Common myeloid progenitor, CD34-positive (primary cell): ENCODE measurements around the gene ZNF787.

Experiments
- CTCF ChIA-PET: fragments of 350-600 bp; sonication (Branson Sonifier 250); formaldehyde crosslinking; loops from one replicate; lab custom pipeline; 2021; ENCODE audit warnings: antibody characterized with exemption; lab: Charles Lee
- POLR2A ChIA-PET: fragments of 350-600 bp; sonication (Branson Sonifier 250); formaldehyde crosslinking; loops from one replicate; lab custom pipeline; 2021; ENCODE audit warnings: antibody characterized with exemption; lab: Charles Lee
- DNase-seq, 3 donors: peaks; one replicate each; pipeline versions ENCODE4 v3.0.0 to v3.0.0-alpha.2; 2013
- H3K27ac ChIP-seq, 2 experiments: 1 replicate in 1 of 2; 2 replicates in 1 of 2; pipeline ENCODE4 v1.7.0; 2013; ENCODE audit warnings: inconsistent platforms in 2 of 2, low read length in 2 of 2, mild to moderate bottlenecking in 2 of 2, low read depth in 1 of 2, moderate library complexity in 1 of 2; ENCODE audit not compliant: severe bottlenecking in 2 of 2, insufficient read depth in 1 of 2, poor library complexity in 1 of 2
- H3K27me3 ChIP-seq, 5 experiments: replicated peaks in 2 of 5; 1 replicate in 3 of 5; 2 replicates in 2 of 5; pipeline versions ENCODE4 v1.6.1 to v1.7.0; 2013; ENCODE audit warnings: low read length in 4 of 5, mild to moderate bottlenecking in 2 of 5, moderate library complexity in 2 of 5, inconsistent platforms in 1 of 5; ENCODE audit not compliant: insufficient read depth in 5 of 5, control insufficient read depth in 4 of 5
- H3K36me3 ChIP-seq, 4 experiments: 1 replicate in 2 of 4; 2 replicates in 2 of 4; pipeline versions ENCODE4 v1.6.1 to v1.7.0; 2013; ENCODE audit warnings: low read length in 3 of 4, control low read depth in 1 of 4, mild to moderate bottlenecking in 1 of 4; ENCODE audit not compliant: control insufficient read depth in 4 of 4, insufficient read depth in 4 of 4
- H3K4me1 ChIP-seq, 4 experiments: 1 replicate in 3 of 4; 2 replicates in 1 of 4; pipeline versions ENCODE4 v1.6.1 to v1.7.1; 2013; ENCODE audit warnings: low read length in 3 of 4, mild to moderate bottlenecking in 3 of 4, control low read depth in 1 of 4, inconsistent platforms in 1 of 4, moderate library complexity in 1 of 4; ENCODE audit not compliant: control insufficient read depth in 4 of 4, insufficient read depth in 4 of 4; ENCODE audit errors: control extremely low read depth in 1 of 4
- H3K4me3 ChIP-seq, 7 experiments: 1 replicate in 4 of 7; 2 replicates in 3 of 7; pipeline versions ENCODE4 v1.5.1 to v1.7.0; 2013; ENCODE audit warnings: mild to moderate bottlenecking in 7 of 7, low read length in 6 of 7, moderate library complexity in 6 of 7, inconsistent platforms in 2 of 7, low read depth in 2 of 7, control low read depth in 1 of 7; ENCODE audit not compliant: insufficient read depth in 4 of 7, control insufficient read depth in 1 of 7; ENCODE audit errors: extremely low read depth in 1 of 7
- H3K9me3 ChIP-seq, 5 experiments: 1 replicate in 4 of 5; 2 replicates in 1 of 5; pipeline versions ENCODE4 v1.6.1 to v1.7.1; 2013; ENCODE audit warnings: low read length in 4 of 5, mild to moderate bottlenecking in 2 of 5, inconsistent platforms in 1 of 5, low read depth in 1 of 5, moderate library complexity in 1 of 5; ENCODE audit not compliant: control insufficient read depth in 4 of 5, insufficient read depth in 2 of 5; ENCODE audit errors: control extremely low read depth in 1 of 5
- WGBS: methylation state at CpG from one replicate; pipeline ENCODE4 v1.1.5; 2013; ENCODE audit not compliant: insufficient coverage; 5-methylcytosine and 5-hydroxymethylcytosine counted together

Gene ZNF787

DNA sequence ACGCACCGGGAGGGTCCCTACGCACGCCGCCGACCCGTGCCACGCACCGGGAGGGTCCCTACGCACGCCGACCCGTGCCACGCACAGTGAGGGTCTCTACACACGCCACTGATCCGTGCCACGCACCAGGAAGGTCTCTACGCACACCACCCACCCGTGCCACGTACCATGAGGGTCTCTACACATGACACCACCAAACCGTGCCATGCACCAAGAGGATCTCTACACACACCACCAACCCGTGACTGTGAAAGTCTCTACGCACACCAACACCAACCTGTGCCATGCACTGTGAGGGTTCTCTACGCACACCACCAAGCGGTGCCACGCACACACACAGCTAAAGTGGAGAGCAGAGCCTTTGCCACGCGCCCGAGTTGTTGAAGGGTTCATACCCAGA, 16.7 kb downstream of the ZNF787 start:
- Histone ChIP-seq H3K4me3 (no peak overlapping the region), H3K36me3 (peaks cover 0 to 53% (median 14%) of the 10 kb centered on the region in 4 experiments), H3K9me3 (no peaks in the 10 kb centered on the region), H3K27ac (peak overlapping the region in 1 of 2 experiments; percentile 14), H3K27me3 (no peaks in the 10 kb centered on the region), H3K4me1 (peaks cover 6 to 79% (median 72%) of the 10 kb centered on the region in 4 experiments)
- no peak for DNase-seq
- ChIA-PET CTCF (interaction anchor here (1.1 to 2.6 kb wide), 5 partner anchors 14 to 229 kb away, joined by 3 to 16 read pairs (median 7); no protein-coding TSS in a partner anchor), POLR2A (no interaction called here)
- 91% methylated on average over 28 of the region's 29 CpGs for WGBS

DNA sequence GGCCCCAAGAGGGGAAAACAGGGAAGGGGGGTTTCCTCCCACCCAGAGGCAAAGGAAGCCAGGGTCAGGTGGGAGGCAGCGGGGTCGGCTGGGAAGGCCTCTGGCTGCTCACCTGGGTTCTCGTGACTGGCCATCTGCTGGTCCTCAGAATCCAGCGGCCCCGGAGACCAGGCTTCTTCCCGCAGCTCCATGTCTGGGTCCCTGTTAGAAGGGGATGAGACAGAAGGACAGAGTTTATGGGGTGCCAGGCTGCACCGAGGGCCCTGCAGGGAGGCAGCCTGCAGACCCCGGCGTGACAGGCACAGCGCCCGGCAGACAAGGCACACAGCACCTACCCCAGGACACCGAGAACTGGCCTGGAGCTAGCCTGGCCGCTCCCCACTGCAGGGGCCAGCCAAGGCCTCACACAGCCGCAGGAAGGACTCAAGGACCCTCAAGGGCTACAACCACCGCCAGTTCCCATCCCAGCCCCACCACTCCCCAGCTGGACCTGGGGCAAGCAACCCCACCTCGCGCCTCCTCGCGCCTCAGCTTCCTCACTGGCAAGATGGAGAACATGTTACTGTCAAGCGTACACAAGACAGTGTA, 18.0 kb downstream of the ZNF787 start:
- ChIA-PET POLR2A (interaction anchor here (0.8 kb wide), 1 partner anchor 15 kb away, joined by 3 read pairs; no protein-coding TSS in a partner anchor), CTCF (interaction anchor here (1.0 kb wide), 1 partner anchor 12 kb away, joined by 4 read pairs; no protein-coding TSS in a partner anchor)
- peak overlapping the region in 3 of 7 experiments; percentile 24 to 39 (median 36) for H3K4me3 ChIP-seq
- no peaks in the 10 kb centered on the region for H3K9me3 ChIP-seq
- no peaks in the 10 kb centered on the region for H3K27me3 ChIP-seq
- H3K36me3 ChIP-seq: peaks cover 3 to 59% (median 24%) of the 10 kb centered on the region in 4 experiments
- DNase-seq: peak in 2 of 3 donors; percentile 46 to 55
- H3K27ac ChIP-seq: peak overlapping the region in 1 of 2 experiments; percentile 49
- 54% methylated on average over 16 of the region's 20 CpGs for WGBS
- H3K4me1 ChIP-seq: peaks cover 5 to 66% (median 59%) of the 10 kb centered on the region in 4 experiments

DNA sequence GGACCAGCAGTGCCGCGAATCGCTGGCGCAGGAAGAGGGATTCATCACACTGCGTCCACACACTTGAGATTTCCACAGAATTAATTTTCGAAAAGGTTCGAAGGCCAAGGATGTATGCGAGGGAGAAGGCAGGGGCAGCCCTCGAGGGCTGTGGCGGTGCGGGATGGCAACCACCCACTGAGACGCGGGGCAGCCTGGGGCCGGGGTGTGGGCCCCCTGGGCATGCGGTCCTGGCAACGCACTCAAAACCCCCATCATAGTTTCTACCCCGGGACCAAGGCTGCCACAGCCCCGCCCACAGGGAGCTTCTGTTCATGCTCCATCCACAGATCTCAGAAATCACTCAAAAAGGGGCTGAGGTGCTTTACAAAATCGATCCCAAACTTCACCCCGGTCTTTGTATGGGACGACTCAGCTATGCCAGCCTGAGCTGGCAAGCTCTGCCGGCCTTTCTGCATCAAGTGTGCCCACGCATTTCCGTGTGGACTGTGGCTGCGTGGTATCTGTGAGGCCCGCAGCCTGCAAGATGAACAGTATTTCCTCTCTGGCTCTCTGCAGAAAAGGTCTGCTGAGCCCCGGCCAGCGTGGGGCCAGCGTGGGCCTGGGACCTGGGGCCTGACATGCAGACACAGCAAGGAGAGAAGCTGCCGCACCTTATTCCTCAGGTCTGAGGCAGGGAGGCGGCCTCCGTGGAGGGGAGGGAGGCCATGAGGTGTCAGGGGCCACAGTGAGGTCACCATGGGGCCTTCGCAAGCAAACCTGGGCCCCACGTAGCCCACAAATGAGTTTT, 19.2 kb downstream of the ZNF787 start:
- Histone ChIP-seq H3K36me3 (peaks cover 3 to 67% (median 31%) of the 10 kb centered on the region in 4 experiments), H3K27me3 (no peaks in the 10 kb centered on the region), H3K4me3 (peak overlapping the region in 2 of 7 experiments; percentile 19 to 24), H3K4me1 (peaks cover 1 to 54% (median 47%) of the 10 kb centered on the region in 4 experiments), H3K27ac (peak overlapping the region in 1 of 2 experiments; percentile 14), H3K9me3 (no peaks in the 10 kb centered on the region)
- ChIA-PET CTCF (interaction anchor here (1.5 kb wide), 1 partner anchor 12 kb away, joined by 4 read pairs; no protein-coding TSS in a partner anchor), POLR2A (no interaction called here)
- 63% methylated on average over 29 of the region's 34 CpGs for WGBS
- no peak for DNase-seq

DNA sequence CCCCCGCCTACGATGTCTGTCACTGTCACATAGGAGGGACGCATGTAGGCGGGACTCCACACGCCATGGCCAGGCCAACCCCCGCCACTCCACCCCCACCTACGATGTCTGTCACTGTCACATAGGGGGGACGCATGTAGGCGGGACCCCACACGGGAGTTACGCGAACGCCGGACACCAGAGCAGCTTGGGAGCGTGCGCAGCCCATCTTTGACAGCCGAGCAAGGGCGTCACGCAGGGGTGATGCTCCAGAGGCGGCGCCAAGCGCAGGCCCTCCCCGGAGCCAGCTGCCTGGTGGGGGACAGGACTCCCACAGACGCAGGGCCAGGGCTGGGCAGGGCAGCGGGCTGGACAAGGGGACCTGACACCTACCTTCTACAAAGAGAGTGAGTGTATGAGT, 20.0 kb downstream of the ZNF787 start:
- ChIA-PET CTCF (interaction anchor here (1.5 kb wide), 1 partner anchor 11 kb away, joined by 4 read pairs; no protein-coding TSS in a partner anchor), POLR2A (interaction anchor here (0.5 kb wide), 1 partner anchor 56 kb away, joined by 5 read pairs; no protein-coding TSS in a partner anchor)
- 88% methylated on average over 24 of the region's 25 CpGs for WGBS
- Histone ChIP-seq H3K27me3 (no peaks in the 10 kb centered on the region), H3K36me3 (peaks cover 3 to 62% (median 33%) of the 10 kb centered on the region in 4 experiments), H3K4me3 (no peak overlapping the region), H3K9me3 (no peaks in the 10 kb centered on the region), H3K27ac (no peak overlapping the region), H3K4me1 (peaks cover 0 to 46% (median 39%) of the 10 kb centered on the region in 4 experiments)
- DNase-seq: no peak

DNA sequence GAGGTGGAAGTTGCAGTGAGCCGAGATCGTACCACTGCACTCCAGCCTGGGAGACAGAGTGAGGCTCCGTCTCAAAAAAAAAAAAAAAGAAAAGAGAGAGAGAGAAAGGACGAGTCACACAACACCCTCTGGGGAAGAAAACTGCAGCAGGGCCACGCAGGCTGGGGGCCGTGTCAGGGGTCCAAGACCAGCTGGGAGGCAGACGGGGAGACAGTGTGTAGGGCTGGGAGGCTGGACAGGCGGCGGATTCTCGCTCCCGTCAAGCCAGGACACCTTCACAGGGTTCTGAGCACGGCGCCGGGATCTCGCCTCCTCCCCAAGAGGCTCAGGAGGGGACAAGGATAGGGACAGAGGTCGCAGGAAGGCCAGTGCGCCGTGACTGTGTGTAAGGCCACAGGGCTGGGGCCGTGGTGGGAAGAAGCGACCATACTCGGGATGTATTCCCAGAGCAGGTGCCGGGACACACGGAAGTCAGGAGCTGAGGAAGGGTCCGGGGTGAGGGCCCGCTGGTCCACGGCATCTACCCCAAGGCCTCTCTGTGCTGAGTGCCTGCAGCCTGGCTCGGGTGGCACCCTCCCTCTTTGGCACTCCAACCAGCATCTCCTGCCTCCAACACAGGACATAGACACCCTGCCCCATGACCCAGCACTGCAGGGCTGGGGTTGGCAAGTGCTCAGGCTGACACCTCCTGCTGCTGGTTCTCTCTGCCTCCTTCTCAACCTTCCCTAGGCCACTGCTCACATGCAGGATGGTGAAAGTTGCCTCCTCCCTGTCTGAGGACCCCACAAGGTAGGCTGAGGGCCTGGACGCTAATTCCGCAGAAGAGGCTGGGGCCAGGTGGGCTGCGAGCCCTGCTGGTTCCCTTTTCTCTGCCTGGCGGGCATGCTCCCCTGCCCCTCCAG, 21.2 kb downstream of the ZNF787 start:
- H3K4me3 ChIP-seq: no peak overlapping the region
- H3K27ac ChIP-seq: no peak overlapping the region
- peaks cover 3 to 72% (median 40%) of the 10 kb centered on the region in 4 experiments for H3K36me3 ChIP-seq
- DNase-seq: no peak
- WGBS: 99% methylated on average over 22 of the region's 31 CpGs
- H3K4me1 ChIP-seq: peaks cover 0 to 34% (median 27%) of the 10 kb centered on the region in 4 experiments
- H3K27me3 ChIP-seq: no peaks in the 10 kb centered on the region
- ChIA-PET POLR2A (no interaction called here), CTCF (interaction anchor here (0.8 to 1.5 kb wide), 2 partner anchors 10 to 19 kb away, joined by 3 to 6 read pairs; no protein-coding TSS in a partner anchor)
- H3K9me3 ChIP-seq: peaks cover 0 to 2% (median 0%) of the 10 kb centered on the region in 5 experiments

DNA sequence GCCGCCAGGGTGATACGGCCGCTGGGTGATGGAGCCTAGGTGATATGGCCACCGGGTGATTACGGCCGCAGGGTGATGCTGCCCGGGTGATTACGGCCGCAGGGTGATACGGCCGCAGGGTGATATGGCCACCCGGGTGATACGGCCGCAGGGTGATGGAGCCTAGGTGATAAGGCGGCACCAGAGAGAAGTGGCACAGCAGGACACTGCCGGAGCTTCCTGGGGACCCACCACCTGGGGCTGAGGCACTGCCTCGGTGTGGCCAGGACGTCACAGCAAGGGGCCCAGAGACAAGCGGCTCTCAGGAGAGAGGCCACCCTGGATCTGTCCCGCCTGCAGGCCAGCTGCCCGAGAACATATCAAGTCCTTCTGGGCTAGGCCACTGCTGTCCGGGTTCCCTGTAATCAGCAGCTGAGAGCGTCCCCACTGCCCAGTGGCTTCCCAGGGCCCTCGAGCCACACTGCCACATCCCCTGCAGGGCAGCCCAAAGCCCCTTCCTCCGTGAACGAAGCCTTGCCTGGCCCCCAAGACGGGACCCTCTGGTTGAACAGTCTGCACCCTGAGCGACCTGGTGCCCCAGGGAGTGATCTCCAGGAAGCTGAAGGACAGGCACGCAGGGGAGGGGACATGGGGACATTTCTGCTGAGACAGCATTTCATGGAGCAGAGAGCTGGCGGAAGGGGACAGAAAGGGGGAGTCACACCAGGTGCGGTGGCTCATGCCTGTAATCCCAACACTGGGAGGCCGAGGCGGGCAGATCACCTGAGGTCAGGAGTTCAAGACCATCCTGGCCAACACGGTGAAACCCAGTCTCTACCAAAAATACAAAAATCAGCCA, 22.1 kb downstream of the ZNF787 start:
- Histone ChIP-seq H3K27ac (no peak overlapping the region), H3K4me3 (no peak overlapping the region), H3K9me3 (peaks cover 0 to 2% (median 0%) of the 10 kb centered on the region in 5 experiments), H3K36me3 (peaks cover 3 to 70% (median 43%) of the 10 kb centered on the region in 4 experiments), H3K4me1 (peaks cover 0 to 27% (median 22%) of the 10 kb centered on the region in 4 experiments), H3K27me3 (no peaks in the 10 kb centered on the region)
- POLR2A ChIA-PET: no interaction called here
- DNase-seq: no peak
- 98% methylated on average over 28 of the region's 34 CpGs for WGBS
- CTCF ChIA-PET: interaction anchor here (0.8 to 1.5 kb wide), 2 partner anchors 9 to 18 kb away, joined by 3 to 6 read pairs; no protein-coding TSS in a partner anchor
